HEK293T (cell line): ENCODE results near the gene TUB.

ENCODE experiments used
- CTCF ChIA-PET: fragments of 350-600 bp; formaldehyde crosslinking; extraction: SDS; loops from one replicate; lab custom pipeline; 2021; ENCODE audit warnings: antibody characterized with exemption, inconsistent platforms; lab: Yijun Ruan, JAX
- POLR2A ChIA-PET: fragments of 350-600 bp; formaldehyde crosslinking; extraction: SDS; loops from one replicate; lab custom pipeline; 2020; ENCODE audit warnings: antibody characterized with exemption, inconsistent platforms; lab: Yijun Ruan, JAX
- DNase-seq: peaks from one replicate; pipeline ENCODE4 v3.0.0; 2012; ENCODE audit warnings: mixed read lengths; ENCODE audit errors: extremely low spot score
- ARNT ChIP-seq: fragments of 450-650 bp; IDR thresholded peaks from 2 replicates; pipeline ENCODE4 v1.6.1; 2017; ENCODE audit warnings: mild to moderate bottlenecking
- BHLHE40 ChIP-seq: fragments of 450-650 bp; IDR thresholded peaks from 2 replicates; pipeline ENCODE4 v1.6.1; 2016; ENCODE audit warnings: mild to moderate bottlenecking, moderate library complexity, borderline replicate concordance
- CTBP1 ChIP-seq: fragments of 450-650 bp; IDR thresholded peaks from 2 replicates; pipeline ENCODE4 v1.6.1; 2016; ENCODE audit warnings: borderline replicate concordance
- ELF4 ChIP-seq: fragments of 450-650 bp; IDR thresholded peaks from 2 replicates; pipeline ENCODE4 v1.6.1; 2017; ENCODE audit warnings: antibody characterized with exemption
- FOXA1 ChIP-seq: fragments of 450-650 bp; IDR thresholded peaks from 2 replicates; pipeline ENCODE4 v1.6.1; 2016; ENCODE audit warnings: mild to moderate bottlenecking
- FOXK2 ChIP-seq: fragments of 450-650 bp; IDR thresholded peaks from 2 replicates; pipeline ENCODE4 v1.6.1; 2016; ENCODE audit warnings: mild to moderate bottlenecking
- FOXM1 ChIP-seq: fragments of 450-650 bp; IDR thresholded peaks from 2 replicates; pipeline ENCODE4 v1.6.1; 2017; ENCODE audit warnings: mild to moderate bottlenecking, borderline replicate concordance
- HDGF ChIP-seq: fragments of 450-650 bp; IDR thresholded peaks from 2 replicates; pipeline ENCODE4 v1.6.1; 2017; ENCODE audit warnings: antibody characterized with exemption, borderline replicate concordance
- L3MBTL2 ChIP-seq: fragments of 450-650 bp; conservative IDR thresholded peaks from 2 replicates; pipeline ENCODE4 v1.6.1; 2016; ENCODE audit warnings: mild to moderate bottlenecking
- LEF1 ChIP-seq: fragments of 450-650 bp; IDR thresholded peaks from 2 replicates; pipeline ENCODE4 v1.6.1; 2017; ENCODE audit warnings: mild to moderate bottlenecking, borderline replicate concordance
- NFRKB ChIP-seq: fragments of 450-650 bp; IDR thresholded peaks from 2 replicates; pipeline ENCODE4 v1.6.1; 2016; ENCODE audit warnings: mild to moderate bottlenecking, moderate library complexity
- PKNOX1 ChIP-seq: fragments of 450-650 bp; IDR thresholded peaks from 2 replicates; pipeline ENCODE4 v1.6.1; 2016
- SP1 ChIP-seq: fragments of 450-650 bp; IDR thresholded peaks from 2 replicates; pipeline ENCODE4 v1.6.1; 2017
- SUZ12 ChIP-seq: fragments of 450-650 bp; IDR thresholded peaks from 2 replicates; pipeline ENCODE4 v1.6.1; 2016; ENCODE audit warnings: mild to moderate bottlenecking
- TARDBP ChIP-seq: fragments of 450-650 bp; IDR thresholded peaks from 2 replicates; pipeline ENCODE4 v1.6.1; 2016
- ZNF384 ChIP-seq: fragments of 450-650 bp; IDR thresholded peaks from 2 replicates; pipeline ENCODE4 v1.6.1; 2016

TUB gene

GRCh38 chr11:8041576-8041975 lies 39.4 kb upstream of the TUB start:
- POLR2A ChIA-PET, result no interaction called here

GRCh38 chr11:8043756-8044155 lies 37.3 kb upstream of the TUB start:
- no peak for TF ChIP-seq BHLHE40
- no peak for TF ChIP-seq SP1
- TF ChIP-seq FOXK2, result no peak
- TF ChIP-seq ARNT, result no peak
- no peak for TF ChIP-seq SUZ12
- ChIA-PET POLR2A (no interaction called here), CTCF (interaction anchor here (0.7 kb wide), 1 partner anchor 10 kb away, joined by 3 read pairs; no protein-coding TSS in a partner anchor)
- no peak for DNase-seq

More at GRCh38 chr11:8041576-8041975, 39.4 kb upstream of the TUB start:
- DNase-seq, result no peak
- no peak for TF ChIP-seq NFRKB
- CTCF ChIA-PET, result no interaction called here

- POLR2A ChIA-PET, result no interaction called here
- DNase-seq, result no peak
- CTCF ChIA-PET, result no interaction called here
- TF ChIP-seq FOXK2, result no peak
- no peak for TF ChIP-seq FOXM1
- TF ChIP-seq NFRKB, result no peak
- TF ChIP-seq FOXA1, result no peak
- no peak for TF ChIP-seq PKNOX1
- TF ChIP-seq BHLHE40, result no peak
Observed at GRCh38 chr11:8045839-8046238, 35.2 kb upstream of the TUB start.

DNA sequence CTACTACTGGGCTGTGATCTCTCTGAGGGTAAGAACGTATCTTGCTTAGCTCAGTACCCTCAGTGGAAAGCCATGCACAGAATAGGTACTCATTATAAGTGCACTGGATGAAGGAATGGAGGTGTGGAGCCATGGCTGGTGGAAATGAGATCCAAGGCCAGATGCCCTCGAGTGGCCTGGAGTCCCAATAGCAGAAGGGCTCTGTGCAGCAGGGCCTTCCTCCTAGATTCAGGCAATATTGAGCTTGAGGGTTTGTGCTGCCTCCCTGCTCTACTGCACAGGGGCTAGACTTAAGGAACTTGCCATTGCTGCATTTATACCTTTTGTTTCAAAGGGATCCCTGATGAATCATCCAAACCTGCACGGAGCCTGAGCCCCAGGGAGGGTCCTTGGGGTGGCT lies 33.6 kb upstream of the TUB start:
- DNase-seq, result no peak
- ChIA-PET POLR2A (no interaction called here), CTCF (no interaction called here)
- TF ChIP-seq HDGF (no peak), TARDBP (no peak), ELF4 (no peak), FOXA1 (no peak), SUZ12 (no peak), PKNOX1 (no peak), LEF1 (no peak), ZNF384 (no peak), ARNT (no peak), FOXK2 (no peak), NFRKB (no peak), L3MBTL2 (no peak), SP1 (no peak), FOXM1 (no peak), BHLHE40 (no peak), CTBP1 (no peak)

GRCh38 chr11:8049084-8049483 lies 31.9 kb upstream of the TUB start:
- TF ChIP-seq NFRKB, result no peak
- TF ChIP-seq SUZ12, result no peak
- TF ChIP-seq BHLHE40, result no peak
- TF ChIP-seq FOXM1, result no peak
- no peak for TF ChIP-seq PKNOX1
- no peak for TF ChIP-seq TARDBP
- no peak for TF ChIP-seq ZNF384
- TF ChIP-seq L3MBTL2, result no peak
- ChIA-PET CTCF (interaction anchor here (0.9 kb wide), 1 partner anchor 50 kb away, joined by 4 read pairs; no protein-coding TSS in a partner anchor), POLR2A (no interaction called here)
- DNase-seq, result no peak

DNA sequence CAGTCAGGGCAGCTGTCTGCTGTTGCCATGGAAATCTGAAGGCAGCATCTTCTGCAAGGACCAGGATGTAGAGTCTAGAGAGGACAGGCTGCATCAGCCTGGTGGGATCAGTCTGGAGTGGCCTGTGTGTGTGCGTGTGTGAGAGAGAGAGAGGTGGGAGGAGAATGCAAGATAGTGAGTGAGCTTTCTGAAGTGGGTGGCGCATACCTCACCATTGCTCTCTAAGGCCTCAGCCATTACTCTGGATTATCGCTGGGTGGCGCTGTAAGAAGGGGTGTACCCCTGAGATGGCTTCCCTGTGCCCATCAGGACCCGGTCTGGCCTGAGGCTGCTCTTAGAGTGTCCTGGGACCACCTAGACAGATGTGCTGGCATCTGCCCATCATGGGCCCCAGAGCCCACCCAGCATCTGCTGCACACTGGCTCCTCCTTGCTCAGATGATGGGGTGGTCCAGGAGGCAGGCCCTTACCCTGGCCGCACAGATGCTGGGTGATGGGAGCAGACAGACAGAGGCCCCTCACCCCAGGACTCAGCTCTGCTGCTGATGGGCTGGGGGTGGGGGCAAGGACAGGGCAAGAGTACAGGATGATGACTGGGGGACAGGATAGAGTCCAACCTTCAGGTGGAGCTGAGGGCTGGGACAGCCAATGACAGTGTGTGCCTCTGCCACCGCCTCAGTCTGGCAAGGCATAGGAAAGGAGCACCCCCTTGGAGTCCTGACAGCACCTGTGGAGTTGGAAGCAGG lies 25.7 kb upstream of the TUB start:
- TF ChIP-seq FOXA1 (no peak), ZNF384 (no peak), FOXK2 (no peak), BHLHE40 (no peak), ELF4 (no peak), ARNT (no peak), NFRKB (no peak), SUZ12 (no peak), HDGF (no peak), L3MBTL2 (no peak), LEF1 (no peak), PKNOX1 (no peak), SP1 (no peak), CTBP1 (no peak), FOXM1 (no peak)
- POLR2A ChIA-PET, result no interaction called here
- no peak for DNase-seq
- CTCF ChIA-PET, result interaction anchor here (0.6 to 2.8 kb wide), 3 partner anchors 24 to 44 kb away, joined by 3 to 11 read pairs (median 5); no protein-coding TSS in a partner anchor
